ENCODE results near the gene TMCO4.

TMCO4 gene

GRCh38 chr1:19758227-19758830 lies 41.4 kb downstream of the TMCO4 start:
- TF ChIP-seq CTCF (conservative IDR thresholded peaks at IDR 0.05; ENCODE audit: low read depth, low read length), result no peak
- H3K4me3 ChIP-seq (ENCODE audit: low read depth, low read length), result no peak overlapping the region
- DNase-seq (ENCODE audit: low read depth), result peak; percentile 72

GRCh38 chr1:19757641-19758040 lies 42.1 kb downstream of the TMCO4 start:
- TF ChIP-seq CTCF (conservative IDR thresholded peaks at IDR 0.05; ENCODE audit: low read depth, low read length), result no peak
- no peak for DNase-seq (ENCODE audit: low read depth)
- H3K4me3 ChIP-seq (ENCODE audit: low read depth, low read length), result no peak overlapping the region

GRCh38 chr1:19756480-19756879 lies 43.2 kb downstream of the TMCO4 start:
- no peak for DNase-seq (ENCODE audit: low read depth)
- H3K4me3 ChIP-seq (ENCODE audit: low read depth, low read length), result no peak overlapping the region

GRCh38 chr1:19754482-19754881 lies 45.2 kb downstream of the TMCO4 start:
- no peak for TF ChIP-seq CTCF (conservative IDR thresholded peaks at IDR 0.05; ENCODE audit: low read depth, low read length)

More at GRCh38 chr1:19756480-19756879, 43.2 kb downstream of the TMCO4 start:
- no peak for TF ChIP-seq CTCF (conservative IDR thresholded peaks at IDR 0.05; ENCODE audit: low read depth, low read length)

GRCh38 chr1:19752083-19752696 lies 47.5 kb downstream of the TMCO4 start:
- no peak for TF ChIP-seq CTCF (conservative IDR thresholded peaks at IDR 0.05; ENCODE audit: low read depth, low read length)
- H3K4me3 ChIP-seq (ENCODE audit: low read depth, low read length), result no peak overlapping the region
- no peak for DNase-seq (ENCODE audit: low read depth)

More at GRCh38 chr1:19754482-19754881, 45.2 kb downstream of the TMCO4 start:
- DNase-seq (ENCODE audit: low read depth), result no peak
- no peak overlapping the region for H3K4me3 ChIP-seq (ENCODE audit: low read depth, low read length)

GRCh38 chr1:19750882-19751276 lies 48.8 kb downstream of the TMCO4 start:
- H3K4me3 ChIP-seq (ENCODE audit: low read depth, low read length), result no peak overlapping the region
- TF ChIP-seq CTCF (conservative IDR thresholded peaks at IDR 0.05; ENCODE audit: low read depth, low read length), result no peak
- DNase-seq (ENCODE audit: low read depth), result no peak
